ENCODE results near the gene TNFAIP8L2. TPM values are rescaled to one million over a fixed set of nuclear protein-coding genes. Genes with fewer than 3 reads are reported as not detected.

TNFAIP8L2 gene
- total RNA-seq, 6 experiments from 2014 or later, result not detected

DNA sequence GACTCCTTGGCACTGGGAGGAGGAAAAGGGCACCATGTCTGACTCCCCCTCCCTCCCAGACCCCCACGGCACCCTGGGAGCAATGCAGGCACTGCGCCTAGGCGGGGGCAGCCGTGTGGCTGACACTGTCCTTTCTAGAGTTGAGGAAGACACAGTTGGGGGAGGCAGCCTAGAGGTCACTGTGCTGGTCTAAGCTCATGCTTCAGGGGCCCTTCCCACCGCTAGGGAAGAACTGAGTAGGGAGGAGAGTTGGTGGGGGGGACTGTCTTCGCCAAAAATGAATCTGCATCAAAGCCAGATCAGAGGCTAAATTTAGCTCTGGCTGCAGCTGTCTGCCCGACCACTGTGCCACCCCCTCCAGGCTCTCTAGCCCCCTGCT lies 13.4 kb upstream of the TNFAIP8L2 start:
- TF ChIP-seq, protein P1, sequence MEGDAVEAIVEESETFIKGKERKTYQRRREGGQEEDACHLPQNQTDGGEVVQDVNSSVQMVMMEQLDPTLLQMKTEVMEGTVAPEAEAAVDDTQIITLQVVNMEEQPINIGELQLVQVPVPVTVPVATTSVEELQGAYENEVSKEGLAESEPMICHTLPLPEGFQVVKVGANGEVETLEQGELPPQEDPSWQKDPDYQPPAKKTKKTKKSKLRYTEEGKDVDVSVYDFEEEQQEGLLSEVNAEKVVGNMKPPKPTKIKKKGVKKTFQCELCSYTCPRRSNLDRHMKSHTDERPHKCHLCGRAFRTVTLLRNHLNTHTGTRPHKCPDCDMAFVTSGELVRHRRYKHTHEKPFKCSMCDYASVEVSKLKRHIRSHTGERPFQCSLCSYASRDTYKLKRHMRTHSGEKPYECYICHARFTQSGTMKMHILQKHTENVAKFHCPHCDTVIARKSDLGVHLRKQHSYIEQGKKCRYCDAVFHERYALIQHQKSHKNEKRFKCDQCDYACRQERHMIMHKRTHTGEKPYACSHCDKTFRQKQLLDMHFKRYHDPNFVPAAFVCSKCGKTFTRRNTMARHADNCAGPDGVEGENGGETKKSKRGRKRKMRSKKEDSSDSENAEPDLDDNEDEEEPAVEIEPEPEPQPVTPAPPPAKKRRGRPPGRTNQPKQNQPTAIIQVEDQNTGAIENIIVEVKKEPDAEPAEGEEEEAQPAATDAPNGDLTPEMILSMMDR (IDR thresholded peaks at IDR 0.05), result no peak
- no peaks in the 10 kb centered on the region for H3K9me3 Mint-ChIP-seq
- H3K27ac Mint-ChIP-seq, result no peak overlapping the region
- peaks cover 20% of the 10 kb centered on the region for H3K4me1 Mint-ChIP-seq (ENCODE audit: low read depth)
- peaks cover 17% of the 10 kb centered on the region for H3K27me3 Mint-ChIP-seq (ENCODE audit: insufficient read depth)
- H3K36me3 Mint-ChIP-seq (ENCODE audit: low read depth), result no peaks in the 10 kb centered on the region
- DNase-seq, result no peak
- no peak overlapping the region for H3K4me3 Mint-ChIP-seq

DNA sequence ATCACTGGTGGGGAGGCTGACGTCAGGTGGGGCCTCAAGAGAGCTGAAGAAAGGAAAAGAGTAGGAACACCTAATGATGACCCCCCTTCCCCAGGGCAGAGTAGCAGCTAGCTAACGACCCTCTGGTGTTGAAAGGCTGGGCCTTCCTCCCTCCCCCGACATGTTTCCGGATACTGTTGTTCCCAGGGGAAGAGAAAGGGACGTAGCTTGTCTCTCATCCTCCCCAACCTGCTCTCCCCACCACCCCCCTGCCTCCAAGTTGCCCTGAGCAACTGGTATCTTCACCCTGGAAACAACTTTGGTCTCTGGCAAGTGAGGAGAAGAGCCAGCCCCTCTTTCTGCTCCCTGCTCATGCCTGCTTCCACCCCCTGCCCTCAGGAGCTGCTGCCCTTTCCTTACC lies 12.5 kb upstream of the TNFAIP8L2 start:
- Mint-ChIP-seq H3K4me1 (ENCODE audit: low read depth) (peaks cover 20% of the 10 kb centered on the region), H3K27me3 (ENCODE audit: insufficient read depth) (peaks cover 17% of the 10 kb centered on the region), H3K27ac (no peak overlapping the region), H3K4me3 (no peak overlapping the region), H3K9me3 (no peaks in the 10 kb centered on the region), H3K36me3 (ENCODE audit: low read depth) (no peaks in the 10 kb centered on the region)
- TF ChIP-seq, protein P1 (IDR thresholded peaks at IDR 0.05), result no peak
- no peak for DNase-seq

DNA sequence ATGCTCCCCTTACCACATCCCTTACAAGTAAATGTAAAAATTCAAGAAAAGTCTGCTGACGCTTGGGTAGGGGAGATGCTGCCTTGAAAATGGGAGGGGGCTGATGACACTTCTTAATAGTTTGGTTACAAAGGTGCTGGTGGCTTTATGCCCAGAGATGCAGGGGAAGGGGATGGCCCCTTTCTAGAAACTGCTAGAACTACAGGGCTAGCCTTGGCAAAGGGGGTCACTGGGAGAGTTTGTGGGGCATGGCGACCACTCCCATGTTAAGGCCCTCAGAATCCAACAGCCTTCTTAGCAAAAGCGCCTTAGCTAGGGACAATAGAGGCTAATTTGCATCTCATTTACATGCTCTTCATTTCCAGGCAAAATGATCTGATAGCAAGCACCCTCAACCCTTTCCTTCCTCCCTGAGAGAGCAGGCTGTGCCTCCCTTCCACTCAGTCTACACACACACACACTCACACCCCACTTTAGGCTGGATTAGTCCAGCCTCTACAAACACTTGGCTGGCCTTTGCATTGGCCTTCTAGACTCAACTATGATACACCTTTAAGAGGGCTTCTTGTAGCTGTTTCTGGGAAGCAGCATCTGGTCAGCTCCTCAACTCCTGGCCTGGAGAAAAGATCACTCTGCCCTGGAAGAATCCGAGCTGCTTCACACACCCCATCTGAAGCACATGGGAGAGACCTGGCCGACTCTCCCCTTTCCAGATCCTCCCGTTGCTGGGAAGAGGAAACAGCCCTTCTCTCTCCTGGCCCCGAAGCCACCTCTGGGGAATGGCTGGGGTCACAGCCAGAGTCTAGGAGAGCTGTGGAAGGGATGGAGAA lies 11.8 kb upstream of the TNFAIP8L2 start:
- Mint-ChIP-seq H3K9me3 (no peaks in the 10 kb centered on the region), H3K36me3 (ENCODE audit: low read depth) (no peaks in the 10 kb centered on the region), H3K4me1 (ENCODE audit: low read depth) (peaks cover 20% of the 10 kb centered on the region), H3K27ac (no peak overlapping the region), H3K4me3 (no peak overlapping the region), H3K27me3 (ENCODE audit: insufficient read depth) (peaks cover 15% of the 10 kb centered on the region)
- DNase-seq, result no peak
- TF ChIP-seq, protein P1 (IDR thresholded peaks at IDR 0.05), result no peak

- H3K27ac Mint-ChIP-seq, result no peak overlapping the region
- H3K4me1 Mint-ChIP-seq (ENCODE audit: low read depth), result peaks cover 20% of the 10 kb centered on the region
- no peaks in the 10 kb centered on the region for H3K9me3 Mint-ChIP-seq
- no peaks in the 10 kb centered on the region for H3K36me3 Mint-ChIP-seq (ENCODE audit: low read depth)
- TF ChIP-seq, protein P1 (IDR thresholded peaks at IDR 0.05), result no peak
- no peak for DNase-seq
- H3K4me3 Mint-ChIP-seq, result peak overlapping the region; percentile 87
- peaks cover 12% of the 10 kb centered on the region for H3K27me3 Mint-ChIP-seq (ENCODE audit: insufficient read depth)
These were observed 11.0 kb upstream of the TNFAIP8L2 start for GRCh38 chr1:151145304-151146071.

DNA sequence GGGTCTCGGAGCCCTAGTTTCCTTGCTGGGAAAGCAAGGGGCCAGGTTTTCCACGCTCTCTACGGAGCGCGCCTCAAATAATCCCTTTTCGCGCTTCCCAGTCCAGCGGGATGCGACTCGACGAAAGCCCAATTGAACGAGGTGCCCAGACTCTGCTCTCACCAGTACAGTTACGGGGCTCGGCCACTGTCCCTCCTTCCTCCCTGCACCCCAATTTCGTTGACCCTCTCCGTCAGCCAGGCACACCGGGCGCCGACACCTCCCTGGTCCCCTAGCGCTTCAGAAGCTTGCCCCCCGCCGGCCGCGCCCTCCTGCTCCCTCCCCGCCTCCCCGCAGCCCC lies 10.4 kb upstream of the TNFAIP8L2 start:
- H3K9me3 Mint-ChIP-seq, result no peaks in the 10 kb centered on the region
- peaks cover 20% of the 10 kb centered on the region for H3K4me1 Mint-ChIP-seq (ENCODE audit: low read depth)
- peak overlapping the region; percentile 87 for H3K4me3 Mint-ChIP-seq
- TF ChIP-seq, protein P1 (IDR thresholded peaks at IDR 0.05), result no peak
- no peaks in the 10 kb centered on the region for H3K36me3 Mint-ChIP-seq (ENCODE audit: low read depth)
- peaks cover 12% of the 10 kb centered on the region for H3K27me3 Mint-ChIP-seq (ENCODE audit: insufficient read depth)
- no peak overlapping the region for H3K27ac Mint-ChIP-seq
- no peak for DNase-seq
